Muscle of leg (tissue), 11 donors: ENCODE measurements around the gene NCKAP5. TPM values are rescaled to one million over a fixed set of nuclear protein-coding genes. Genes with fewer than 3 reads are reported as not detected.
A peak's percentile ranks its signal among the peaks of the same experiment; 100 is the strongest.

Source experiments
- DNase-seq: peaks from one replicate; pipeline ENCODE4 v3.0.0; 2013
- H3K27ac ChIP-seq: one replicate; pipeline ENCODE4 v1.5.1; 2013; ENCODE audit warnings: mild to moderate bottlenecking, low read length, control low read depth
- H3K27me3 ChIP-seq: one replicate; pipeline ENCODE4 v1.6.1; 2013; ENCODE audit warnings: low read length; ENCODE audit not compliant: control insufficient read depth, insufficient read depth
- H3K36me3 ChIP-seq: one replicate; pipeline ENCODE4 v1.6.1; 2013; ENCODE audit warnings: low read length; ENCODE audit not compliant: control insufficient read depth, insufficient read depth
- H3K4me1 ChIP-seq: one replicate; pipeline ENCODE4 v1.6.1; 2013; ENCODE audit warnings: low read length; ENCODE audit not compliant: control insufficient read depth, insufficient read depth
- H3K4me3 ChIP-seq: one replicate; pipeline ENCODE4 v1.5.1; 2013; ENCODE audit warnings: low read length, control low read depth
- H3K9me3 ChIP-seq: replicated peaks from 2 replicates; pipeline ENCODE4 v1.6.1; 2013; ENCODE audit warnings: low read depth, low read length; ENCODE audit not compliant: control insufficient read depth
- WGBS: methylation state at CpG from one replicate; pipeline ENCODE4 v1.1.5; 2013; ENCODE audit warnings: missing lambda C conversion rate; ENCODE audit not compliant: insufficient coverage; 5-methylcytosine and 5-hydroxymethylcytosine counted together
- polyA plus RNA-seq, 8 donors: library from polyadenylated mRNA; unstranded; fragments of 120-200 nt; gene quantifications; one replicate each; pipeline versions ENCODE4 v1.2.1 to v1.2.3, GENCODE V29; 2013; ENCODE audit warnings: inconsistent platforms in 1 of 8, low replicate concordance in 1 of 8; ENCODE audit not compliant: insufficient read length in 8 of 8, insufficient read depth in 1 of 8
- total RNA-seq: library from RNA; stranded (reverse); fragments of 120-200 nt; gene quantifications from one replicate; pipeline ENCODE4 v1.2.4, GENCODE V29; 2013

The NCKAP5 gene
- total and polyA plus RNA-seq, 9 donors = 3.7 to 8.9 (median 5.0) TPM

DNA sequence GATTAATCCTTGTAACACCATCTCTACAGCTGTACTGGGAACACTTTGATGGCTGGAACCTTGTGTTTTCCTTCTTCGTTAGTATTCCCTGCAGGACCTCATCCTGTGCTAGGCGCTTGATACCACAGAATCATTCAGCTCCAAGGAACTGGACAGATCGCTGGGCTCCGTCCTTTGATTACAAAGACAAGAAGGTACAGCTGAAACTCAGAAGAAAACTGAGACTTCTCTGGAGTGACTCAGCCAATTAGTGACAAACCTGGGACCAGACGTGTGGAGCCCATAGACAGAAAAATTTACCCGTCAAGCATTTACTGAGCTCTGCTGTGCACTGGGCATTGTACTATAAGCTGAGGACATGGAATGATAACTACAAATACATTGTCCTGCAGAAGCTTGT, 67.3 kb downstream of the NCKAP5 start:
- H3K27ac ChIP-seq = no peak overlapping the region
- no peaks in the 10 kb centered on the region for H3K36me3 ChIP-seq
- H3K4me1 ChIP-seq = peaks cover 15% of the 10 kb centered on the region
- H3K27me3 ChIP-seq = no peaks in the 10 kb centered on the region
- no peaks in the 10 kb centered on the region for H3K9me3 ChIP-seq
- WGBS = 98% methylated on average over 5 of the region's 6 CpGs
- DNase-seq = no peak
- H3K4me3 ChIP-seq = no peak overlapping the region

DNA sequence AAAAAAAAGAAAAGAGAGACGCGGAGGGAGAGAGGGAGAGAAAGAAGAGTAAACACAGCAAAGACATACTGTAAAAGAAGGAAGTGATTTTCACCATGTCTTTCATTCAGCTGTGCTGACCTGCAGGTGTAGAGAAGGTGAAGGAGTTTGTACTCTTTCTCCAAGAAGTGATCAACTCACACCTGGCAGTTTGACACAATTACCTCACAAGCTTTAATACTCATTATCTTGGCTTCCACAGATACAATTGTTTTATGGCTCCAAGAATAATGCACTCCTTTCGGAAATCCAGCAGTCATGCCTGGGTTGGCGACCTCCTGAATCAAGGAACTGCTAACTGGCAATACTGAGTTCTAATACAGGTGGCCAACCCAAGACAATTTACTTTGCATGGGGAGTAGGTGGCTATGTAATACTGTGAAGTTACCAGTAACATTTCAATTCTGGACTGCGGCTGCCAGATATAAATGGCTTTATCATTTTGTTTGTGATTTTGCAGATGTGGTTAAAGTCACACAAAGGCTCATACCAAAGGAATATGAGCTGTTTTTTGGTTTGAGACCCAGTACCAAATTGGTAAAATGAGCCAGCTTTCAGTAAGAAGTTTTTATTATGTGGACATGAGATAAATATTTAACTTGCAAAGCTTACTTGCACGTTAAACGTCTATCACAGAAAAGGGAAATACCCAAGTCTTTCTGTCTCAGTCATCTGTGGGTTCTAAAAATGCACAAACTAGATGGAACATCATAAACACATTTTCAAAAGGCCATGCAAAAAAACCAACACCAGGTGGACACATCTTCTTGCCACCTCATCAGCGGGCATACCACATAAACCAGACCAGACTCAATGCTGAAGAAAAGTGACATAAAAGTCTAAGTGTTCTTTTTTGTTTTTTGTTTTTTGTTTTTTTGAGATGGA, 69.3 kb downstream of the NCKAP5 start:
- H3K27ac ChIP-seq = no peak overlapping the region
- DNase-seq = no peak
- no peak overlapping the region for H3K4me3 ChIP-seq
- no peaks in the 10 kb centered on the region for H3K36me3 ChIP-seq
- no peaks in the 10 kb centered on the region for H3K9me3 ChIP-seq
- peaks cover 4% of the 10 kb centered on the region for H3K4me1 ChIP-seq
- no peaks in the 10 kb centered on the region for H3K27me3 ChIP-seq
- WGBS = 88% methylated on average over 3 of the region's 8 CpGs

DNA sequence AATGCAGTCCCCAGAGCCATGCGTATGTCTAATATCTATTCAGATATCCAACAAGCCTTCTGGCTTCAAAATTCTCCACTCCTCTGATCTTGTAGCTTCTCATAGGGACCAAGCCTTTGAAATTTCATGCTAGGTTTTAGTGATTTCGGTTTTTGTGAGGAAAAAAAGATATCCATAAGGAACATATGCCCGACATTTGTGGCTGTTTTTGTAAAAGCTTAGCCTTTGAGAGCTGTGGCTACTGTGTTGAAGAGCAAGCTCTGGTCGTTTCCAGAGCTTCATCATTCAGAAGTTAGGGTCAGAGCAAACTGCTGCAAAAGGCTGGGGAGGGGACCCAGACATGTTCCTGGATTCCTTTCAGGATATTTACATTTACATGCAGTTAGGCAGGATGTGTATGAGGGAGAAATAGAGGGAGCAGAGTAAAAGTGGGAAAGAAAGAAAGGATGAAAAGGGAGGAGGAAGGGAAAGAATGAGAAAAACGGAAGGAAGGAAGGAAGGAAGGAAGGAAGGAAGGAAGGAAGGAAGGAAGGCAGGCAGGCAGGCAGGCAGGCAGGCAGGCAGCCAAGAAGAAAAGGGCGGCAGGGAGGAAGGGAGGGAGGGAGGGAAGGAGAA, 70.2 kb downstream of the NCKAP5 start:
- H3K4me3 ChIP-seq = no peak overlapping the region
- WGBS = 62% methylated on average over 5 of the region's 6 CpGs
- H3K9me3 ChIP-seq = no peaks in the 10 kb centered on the region
- peaks cover 4% of the 10 kb centered on the region for H3K4me1 ChIP-seq
- no peaks in the 10 kb centered on the region for H3K36me3 ChIP-seq
- no peak overlapping the region for H3K27ac ChIP-seq
- no peak for DNase-seq
- no peaks in the 10 kb centered on the region for H3K27me3 ChIP-seq

- Histone ChIP-seq H3K4me3 (no peak overlapping the region), H3K9me3 (no peaks in the 10 kb centered on the region), H3K27me3 (no peaks in the 10 kb centered on the region), H3K36me3 (no peaks in the 10 kb centered on the region), H3K27ac (no peak overlapping the region), H3K4me1 (peaks cover 4% of the 10 kb centered on the region)
- peak; percentile 58 for DNase-seq
- 51% methylated on average over 3 of the region's 3 CpGs for WGBS
Measured at GRCh38 chr2:133497270-133497893, 70.9 kb downstream of the NCKAP5 start.

DNA sequence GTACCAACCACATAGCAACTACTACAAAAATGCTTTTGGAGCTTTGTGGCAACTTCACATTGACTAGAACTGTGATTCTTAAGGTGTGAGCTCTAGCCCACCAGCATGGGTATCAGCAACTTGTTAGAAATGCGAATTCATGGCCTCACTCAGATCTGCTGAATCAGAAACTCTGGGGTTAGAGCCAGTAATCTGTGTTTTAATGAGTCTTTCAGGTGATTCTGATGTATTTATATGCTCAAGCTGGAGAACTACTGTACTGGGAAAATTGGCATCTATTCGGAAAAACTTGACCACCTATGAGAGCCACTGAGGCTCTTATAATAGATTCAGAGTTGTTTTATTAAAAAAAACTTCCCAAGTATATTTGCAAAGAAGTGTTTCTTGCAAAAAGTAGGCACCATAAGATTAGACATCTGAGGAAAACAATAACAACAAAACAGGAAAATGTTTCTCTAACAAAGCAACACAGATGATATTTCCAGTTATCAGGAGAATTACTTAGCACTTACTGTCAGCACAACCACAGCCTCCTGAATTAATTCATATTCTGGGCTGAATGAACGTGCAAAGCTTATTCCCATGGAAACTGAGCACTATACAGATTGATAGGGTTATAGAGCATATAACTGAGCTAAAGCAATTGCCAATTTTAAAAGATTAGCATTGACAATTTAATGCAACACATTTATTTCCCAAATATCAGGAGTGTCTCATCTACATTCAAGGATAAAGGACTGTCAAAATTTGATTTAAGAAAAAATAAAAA, 71.6 kb downstream of the NCKAP5 start:
- H3K9me3 ChIP-seq = no peaks in the 10 kb centered on the region
- no peak overlapping the region for H3K4me3 ChIP-seq
- H3K4me1 ChIP-seq = peaks cover 4% of the 10 kb centered on the region
- peak; percentile 23 for DNase-seq
- H3K27ac ChIP-seq = no peak overlapping the region
- H3K36me3 ChIP-seq = no peaks in the 10 kb centered on the region
- WGBS = 100% methylated on average over 1 of the region's 3 CpGs
- H3K27me3 ChIP-seq = no peaks in the 10 kb centered on the region

DNA sequence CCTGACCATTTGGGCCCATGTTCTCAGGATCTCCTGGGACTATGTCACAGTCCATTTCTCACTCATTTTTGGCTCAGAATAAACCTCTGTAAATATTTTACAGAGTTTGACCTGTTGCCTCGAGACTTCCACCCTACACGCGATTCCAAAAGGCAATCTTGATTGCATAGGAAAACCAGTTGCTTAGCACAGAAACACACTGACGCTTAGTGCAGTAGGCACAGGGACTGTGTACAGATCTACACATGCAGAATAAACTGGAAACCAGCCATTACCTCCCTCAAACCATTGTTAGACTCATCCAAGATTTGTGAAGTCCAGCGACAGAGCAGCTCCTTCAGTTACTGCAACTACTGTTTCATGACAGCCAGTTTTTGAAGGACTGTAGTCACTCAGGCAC, 73.0 kb downstream of the NCKAP5 start:
- peak; percentile 16 for DNase-seq
- Histone ChIP-seq H3K27ac (no peak overlapping the region), H3K4me3 (no peak overlapping the region), H3K9me3 (no peaks in the 10 kb centered on the region), H3K4me1 (peaks cover 6% of the 10 kb centered on the region), H3K27me3 (no peaks in the 10 kb centered on the region), H3K36me3 (no peaks in the 10 kb centered on the region)
- 59% methylated on average over 3 of the region's 5 CpGs for WGBS

GRCh38 chr2:133492719-133493380, 75.4 kb downstream of the NCKAP5 start:
- no peaks in the 10 kb centered on the region for H3K9me3 ChIP-seq
- WGBS = no CpG with 5 or more reads among the region's 2 CpGs
- no peak overlapping the region for H3K27ac ChIP-seq
- no peak overlapping the region for H3K4me3 ChIP-seq
- H3K36me3 ChIP-seq = no peaks in the 10 kb centered on the region
- no peaks in the 10 kb centered on the region for H3K27me3 ChIP-seq
- peaks cover 11% of the 10 kb centered on the region for H3K4me1 ChIP-seq
- DNase-seq = no peak

DNA sequence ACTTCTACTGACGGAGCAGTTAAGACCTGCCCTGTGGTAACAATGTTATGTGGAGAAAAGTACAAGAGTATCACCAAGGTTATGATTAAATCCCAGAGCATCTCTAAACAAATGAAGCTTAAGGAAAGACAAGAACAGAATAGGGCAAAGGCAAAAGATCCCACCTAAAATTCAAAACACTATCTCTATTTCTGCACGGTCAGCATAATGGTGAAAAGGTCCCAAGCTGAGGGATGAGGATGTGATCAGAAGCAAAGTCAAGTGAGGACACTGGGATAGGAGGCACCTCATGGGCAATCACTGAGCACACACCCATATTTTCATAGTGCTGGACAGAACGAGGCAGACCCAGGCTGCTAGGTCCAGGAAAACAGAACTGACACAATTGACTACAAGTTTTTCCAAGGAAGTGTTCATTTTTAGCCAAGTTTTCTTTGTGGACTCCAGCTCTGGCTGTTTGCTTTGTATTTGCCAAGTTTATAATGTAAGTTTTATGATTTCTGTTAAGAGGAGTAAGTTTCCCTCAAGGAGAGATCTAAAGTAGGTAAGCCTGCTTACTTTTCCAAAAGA, 77.8 kb downstream of the NCKAP5 start:
- Histone ChIP-seq H3K9me3 (no peaks in the 10 kb centered on the region), H3K27me3 (no peaks in the 10 kb centered on the region), H3K4me1 (peaks cover 11% of the 10 kb centered on the region), H3K4me3 (no peak overlapping the region), H3K27ac (peak overlapping the region; percentile 23), H3K36me3 (no peaks in the 10 kb centered on the region)
- peak; percentile 90 for DNase-seq
- no CpG with 5 or more reads among the region's 3 CpGs for WGBS

- H3K4me3 ChIP-seq = no peak overlapping the region
- peaks cover 11% of the 10 kb centered on the region for H3K4me1 ChIP-seq
- no peaks in the 10 kb centered on the region for H3K27me3 ChIP-seq
- no peak overlapping the region for H3K27ac ChIP-seq
- 13% methylated on average over 1 of the region's 5 CpGs for WGBS
- DNase-seq = peak; percentile 32
- no peaks in the 10 kb centered on the region for H3K36me3 ChIP-seq
- H3K9me3 ChIP-seq = no peaks in the 10 kb centered on the region
Measured at GRCh38 chr2:133489641-133490410, 78.4 kb downstream of the NCKAP5 start.
